Activated B cell treated with CpG ODN at 0.5 μM for 24 hours (primary cell): ENCODE measurements around the gene CFLAR. TPM values are rescaled to one million over a fixed set of nuclear protein-coding genes. Genes with fewer than 3 reads are reported as not detected.

Source experiments
- ATAC-seq: fragments of 200-7000 bp; cut with Tn5 transposase; one replicate; pipeline ENCODE4 v1.10.0; 2021; ENCODE audit warnings: low read depth, mild to moderate bottlenecking, moderate library complexity
- CTCF ChIA-PET: fragments of 350-600 bp; sonication (Branson Sonifier 250); formaldehyde crosslinking; loops from one replicate; lab custom pipeline; 2021; ENCODE audit warnings: antibody characterized with exemption; lab: Charles Lee
- POLR2A ChIA-PET: fragments of 350-600 bp; sonication (Branson Sonifier 250); formaldehyde crosslinking; loops from one replicate; lab custom pipeline; 2021; ENCODE audit warnings: antibody characterized with exemption; lab: Charles Lee
- DNase-seq: peaks from one replicate; pipeline ENCODE4 v3.0.0; 2022
- H3K27ac Mint-ChIP-seq: one replicate; pipeline ENCODE4 v1.8.0; 2020; ENCODE audit warnings: mixed read lengths
- H3K27me3 Mint-ChIP-seq: one replicate; pipeline ENCODE4 v1.8.0; 2021; ENCODE audit warnings: mixed read lengths
- H3K36me3 Mint-ChIP-seq: one replicate; pipeline ENCODE4 v1.8.0; 2021; ENCODE audit warnings: low read depth, mixed read lengths
- H3K4me1 Mint-ChIP-seq: one replicate; pipeline ENCODE4 v1.8.0; 2021; ENCODE audit warnings: mixed read lengths
- H3K4me3 Mint-ChIP-seq: one replicate; pipeline ENCODE4 v1.8.0; 2020; ENCODE audit warnings: mild to moderate bottlenecking, mixed read lengths
- H3K9me3 Mint-ChIP-seq: one replicate; pipeline ENCODE4 v1.8.0; 2020; ENCODE audit warnings: mixed read lengths
- intact Hi-C: fragments of 100-400 bp; cut with micrococcal nuclease; formaldehyde crosslinking; loops from one replicate; pipeline ENCODE4 v1.15.1; 2024
- total RNA-seq: library from RNA; stranded (reverse); gene quantifications from 2 replicates; pipeline ENCODE4 v1.2.3, GENCODE V29; 2022
- TF ChIP-seq, protein P1 (sequence below): fragments of 200-600 bp; IDR thresholded peaks from one replicate; pipeline ENCODE4 v1.8.0; 2022; ENCODE audit warnings: antibody characterized with exemption, mild to moderate bottlenecking

Gene CFLAR
- total RNA-seq, 1 donor from 2014 or later = 320 TPM

DNA sequence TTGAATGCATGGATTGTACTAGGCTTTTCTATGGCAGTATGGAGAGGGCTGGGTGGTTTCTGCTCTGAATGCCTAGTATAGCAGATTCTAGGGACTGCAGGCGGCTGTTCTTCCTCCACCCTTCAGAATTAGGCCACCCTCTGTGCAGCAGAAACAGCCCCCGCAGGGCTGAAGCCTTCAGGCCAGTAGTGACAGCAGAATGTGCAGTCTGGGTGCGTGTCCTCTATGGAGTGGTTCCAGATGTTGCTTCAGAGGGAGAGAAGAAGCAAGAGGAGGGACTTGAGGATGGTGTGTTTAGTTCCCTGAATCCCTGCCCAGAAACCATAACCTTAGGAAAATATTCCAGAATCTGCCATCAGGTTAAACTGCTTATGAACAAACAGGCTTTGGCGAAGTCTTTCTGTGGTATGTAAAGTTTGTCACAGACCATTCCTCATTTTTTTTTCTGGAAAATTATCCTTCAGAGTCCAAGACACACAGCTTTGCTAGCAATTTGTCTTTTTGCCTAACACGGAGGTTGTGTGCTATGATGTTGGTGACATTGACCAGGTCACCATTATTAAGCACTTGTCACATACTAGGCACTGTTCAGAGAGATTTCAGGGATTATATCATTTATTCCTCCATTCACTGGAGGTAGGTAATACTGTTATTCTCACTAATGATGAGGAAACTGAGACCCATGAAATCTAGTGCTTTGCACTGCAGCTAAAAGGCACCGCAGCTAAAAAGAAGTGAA is 88.1 kb downstream of the CFLAR start:
- Mint-ChIP-seq H3K4me3 (no peak overlapping the region), H3K27me3 (no peaks in the 10 kb centered on the region), H3K9me3 (no peaks in the 10 kb centered on the region), H3K27ac (no peak overlapping the region), H3K36me3 (peaks cover 33% of the 10 kb centered on the region), H3K4me1 (peaks cover 28% of the 10 kb centered on the region)
- TF ChIP-seq, protein P1, sequence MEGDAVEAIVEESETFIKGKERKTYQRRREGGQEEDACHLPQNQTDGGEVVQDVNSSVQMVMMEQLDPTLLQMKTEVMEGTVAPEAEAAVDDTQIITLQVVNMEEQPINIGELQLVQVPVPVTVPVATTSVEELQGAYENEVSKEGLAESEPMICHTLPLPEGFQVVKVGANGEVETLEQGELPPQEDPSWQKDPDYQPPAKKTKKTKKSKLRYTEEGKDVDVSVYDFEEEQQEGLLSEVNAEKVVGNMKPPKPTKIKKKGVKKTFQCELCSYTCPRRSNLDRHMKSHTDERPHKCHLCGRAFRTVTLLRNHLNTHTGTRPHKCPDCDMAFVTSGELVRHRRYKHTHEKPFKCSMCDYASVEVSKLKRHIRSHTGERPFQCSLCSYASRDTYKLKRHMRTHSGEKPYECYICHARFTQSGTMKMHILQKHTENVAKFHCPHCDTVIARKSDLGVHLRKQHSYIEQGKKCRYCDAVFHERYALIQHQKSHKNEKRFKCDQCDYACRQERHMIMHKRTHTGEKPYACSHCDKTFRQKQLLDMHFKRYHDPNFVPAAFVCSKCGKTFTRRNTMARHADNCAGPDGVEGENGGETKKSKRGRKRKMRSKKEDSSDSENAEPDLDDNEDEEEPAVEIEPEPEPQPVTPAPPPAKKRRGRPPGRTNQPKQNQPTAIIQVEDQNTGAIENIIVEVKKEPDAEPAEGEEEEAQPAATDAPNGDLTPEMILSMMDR = no peak
- ChIA-PET POLR2A (interaction anchor here (0.6 to 1.0 kb wide), 3 partner anchors 12 to 1388 kb away, joined by 3 to 4 read pairs (median 3); partner anchors contain the start of gene CLK1), CTCF (interaction anchor here (1.4 kb wide), 1 partner anchor 28 kb away, joined by 5 read pairs; no protein-coding TSS in a partner anchor)
- DNase-seq (no peak), ATAC-seq (no peak)
- intact Hi-C loops = loop anchor here (1.0 kb wide), 1 partner anchor 10 kb away; no protein-coding TSS in a partner anchor

DNA sequence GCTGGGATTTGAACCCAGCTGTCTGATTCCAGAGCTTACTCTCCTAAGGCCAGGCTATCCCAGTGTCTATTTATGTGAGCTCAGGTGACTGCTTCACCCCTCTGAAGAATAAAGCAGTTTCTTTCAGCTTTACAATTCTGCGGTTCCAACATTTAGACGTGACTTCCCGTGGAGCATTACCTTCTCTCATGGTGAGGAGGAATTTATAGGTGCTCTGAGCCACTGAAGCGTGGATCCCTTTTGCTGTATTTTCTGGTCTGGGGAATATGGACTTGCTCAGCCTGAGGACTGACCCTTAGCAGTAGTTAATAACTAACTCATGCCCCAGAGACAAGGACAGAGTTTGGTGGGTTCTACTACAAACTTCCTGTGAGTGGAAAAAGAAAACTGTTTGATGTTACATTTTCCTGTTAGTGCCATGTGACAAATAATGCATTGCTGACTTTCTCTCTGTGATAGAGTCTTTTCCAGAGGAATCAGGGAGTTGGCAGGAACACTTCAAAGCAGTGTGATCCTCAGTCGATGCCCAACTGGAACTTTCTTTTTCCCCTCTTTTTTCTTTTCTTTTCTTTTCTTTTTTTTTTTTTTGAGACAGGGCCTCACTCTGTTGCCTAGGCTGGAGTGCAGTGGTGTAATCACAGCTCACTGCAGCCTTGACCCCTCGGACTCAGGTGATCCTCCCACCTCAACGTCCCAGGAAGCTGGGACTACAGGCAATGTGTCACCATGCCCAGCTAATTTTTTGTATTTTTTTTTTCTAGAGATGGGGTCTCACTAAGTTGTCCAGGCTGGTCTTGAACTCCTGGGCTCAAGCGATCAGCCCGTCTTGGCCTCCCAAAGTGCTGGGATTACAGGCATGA is 88.9 kb downstream of the CFLAR start:
- intact Hi-C loops = loop anchor here (1.0 kb wide), 1 partner anchor 11 kb away; no protein-coding TSS in a partner anchor
- Mint-ChIP-seq H3K27ac (no peak overlapping the region), H3K9me3 (no peaks in the 10 kb centered on the region), H3K36me3 (peaks cover 30% of the 10 kb centered on the region), H3K4me1 (peaks cover 36% of the 10 kb centered on the region), H3K27me3 (no peaks in the 10 kb centered on the region), H3K4me3 (no peak overlapping the region)
- no peak for DNase-seq
- CTCF ChIA-PET = interaction anchor here (1.4 kb wide), 1 partner anchor 27 kb away, joined by 5 read pairs; no protein-coding TSS in a partner anchor
- ATAC-seq = no peak
- TF ChIP-seq, protein P1 = no peak
- POLR2A ChIA-PET = interaction anchor here (0.6 to 1.0 kb wide), 4 partner anchors 12 to 1387 kb away, joined by 3 to 8 read pairs (median 4); partner anchors contain the start of gene CLK1

DNA sequence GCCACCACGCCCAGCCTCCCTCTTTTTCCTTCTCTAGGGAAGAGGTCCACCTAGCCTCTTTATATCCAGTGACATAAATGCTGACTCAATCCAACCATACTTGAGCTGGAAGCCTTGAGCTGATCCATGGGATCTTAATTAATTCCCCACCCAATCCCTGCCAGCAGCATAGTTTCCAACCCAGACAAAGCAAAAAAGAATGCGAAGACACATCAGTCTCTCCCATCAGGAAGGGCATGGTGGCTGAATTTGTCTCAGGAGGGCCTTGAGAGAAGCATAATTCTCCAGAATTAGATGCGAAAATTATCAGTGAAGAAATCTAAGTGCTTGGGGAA is 89.5 kb downstream of the CFLAR start:
- Mint-ChIP-seq H3K27me3 (no peaks in the 10 kb centered on the region), H3K4me1 (peaks cover 42% of the 10 kb centered on the region), H3K9me3 (no peaks in the 10 kb centered on the region), H3K36me3 (peaks cover 24% of the 10 kb centered on the region), H3K27ac (no peak overlapping the region), H3K4me3 (no peak overlapping the region)
- TF ChIP-seq, protein P1 = no peak
- DNase-seq (no peak), ATAC-seq (no peak)
- CTCF ChIA-PET = interaction anchor here (1.4 kb wide), 1 partner anchor 27 kb away, joined by 5 read pairs; no protein-coding TSS in a partner anchor
- intact Hi-C loops = no loop called here
- POLR2A ChIA-PET = interaction anchor here (0.7 to 1.0 kb wide), 2 partner anchors 341 to 1305 kb away, joined by 4 to 8 read pairs; partner anchors contain the start of gene CLK1

DNA sequence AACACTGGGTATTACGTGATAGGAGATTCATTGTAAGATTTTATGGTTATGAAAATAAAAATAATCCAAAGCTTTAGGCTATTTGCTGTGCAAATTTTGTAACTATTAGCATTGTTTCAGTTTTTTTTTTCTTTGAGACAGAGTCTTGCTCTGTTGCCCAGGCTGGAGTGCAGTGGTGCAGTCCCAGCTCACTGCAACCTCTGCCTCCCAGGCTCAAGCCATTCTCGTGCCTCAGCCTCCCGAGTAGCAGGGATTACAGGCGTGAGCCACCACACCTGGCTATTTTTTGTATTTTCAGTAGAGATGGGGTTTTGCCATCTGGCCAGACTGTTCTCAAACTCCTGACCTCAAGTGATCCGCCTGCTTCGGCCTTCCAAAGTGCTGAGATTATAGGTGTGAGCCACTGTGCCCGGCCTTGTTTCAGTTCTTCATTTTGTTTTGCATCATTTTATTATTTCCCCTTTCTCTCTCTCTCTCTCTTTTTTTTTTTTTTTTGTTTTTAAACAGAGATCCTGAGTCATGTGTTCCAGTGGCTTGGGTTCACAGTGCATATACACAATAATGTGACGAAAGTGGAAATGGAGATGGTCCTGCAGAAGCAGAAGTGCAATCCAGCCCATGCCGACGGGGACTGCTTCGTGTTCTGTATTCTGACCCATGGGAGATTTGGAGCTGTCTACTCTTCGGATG is 92.7 kb downstream of the CFLAR start:
- ChIA-PET POLR2A (interaction anchor here (0.7 to 3.8 kb wide), 10 partner anchors 11 to 745 kb away, joined by 3 to 21 read pairs (median 8); partner anchors contain the start of genes CFLAR, CLK1, NIF3L1 and PPIL3), CTCF (interaction anchor here (0.6 to 2.6 kb wide), 4 partner anchors 14 to 26 kb away, joined by 3 to 13 read pairs (median 6); partner anchors contain the start of gene CASP10)
- H3K27ac Mint-ChIP-seq = peak overlapping the region; percentile 89
- TF ChIP-seq, protein P1 = no peak
- H3K36me3 Mint-ChIP-seq = peaks cover 10% of the 10 kb centered on the region
- no peaks in the 10 kb centered on the region for H3K9me3 Mint-ChIP-seq
- intact Hi-C loops = loop anchor here (1.0 kb wide), 6 partner anchors 12 to 90 kb away; partner anchors contain the start of gene CASP10
- H3K4me3 Mint-ChIP-seq = peak overlapping the region; percentile 53
- DNase-seq = peak; percentile 40
- H3K27me3 Mint-ChIP-seq = no peaks in the 10 kb centered on the region
- peak; percentile 83 for ATAC-seq
- peaks cover 43% of the 10 kb centered on the region for H3K4me1 Mint-ChIP-seq
